ENCODE data around the gene PARD3. TPM values are rescaled to one million over a fixed set of nuclear protein-coding genes. Genes with fewer than 3 reads are reported as not detected.

Gene PARD3
- total and polyA plus RNA-seq, 2 donors (not counting 3 experiments of a cell fraction or from before 2014, with no cell fraction given): 7.3 to 24.1 TPM

DNA sequence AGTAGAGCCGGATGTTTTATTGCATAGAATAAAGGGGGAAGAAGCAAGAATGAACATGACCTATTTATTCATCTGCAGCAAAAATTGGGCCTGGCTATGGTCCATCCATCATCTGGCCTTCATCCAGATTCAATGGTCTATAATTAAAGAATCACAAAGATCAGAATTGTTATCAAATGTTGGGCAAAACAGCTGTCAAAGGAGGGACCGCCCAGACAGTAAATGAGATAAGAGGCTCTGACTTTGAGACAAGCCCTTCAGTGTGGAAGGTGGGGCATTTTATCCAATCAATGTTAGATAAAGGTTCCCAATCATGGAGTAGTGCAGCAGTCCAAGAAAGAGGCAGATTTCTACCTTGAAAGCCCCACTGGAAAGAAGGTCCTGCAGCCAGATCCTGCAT is 153.5 kb downstream of the PARD3 start:
- Histone ChIP-seq H3K9me3 (replicated peaks; ENCODE audit: control insufficient read depth, insufficient read depth, low read length) (no peaks in the 10 kb centered on the region), H3K4me1 (ENCODE audit: control insufficient read depth, extremely low read depth, insufficient read depth, low read length) (no peaks in the 10 kb centered on the region), H4K20me1 (replicated peaks; ENCODE audit: control insufficient read depth, extremely low read depth, insufficient read depth, low read length) (no peaks in the 10 kb centered on the region), H3K9ac (replicated peaks; ENCODE audit: extremely low read depth, insufficient read depth, low read length) (no peak overlapping the region), H3K4me3 (replicated peaks in 1 of 3; ENCODE audit: insufficient read depth in 1 of 3, low read depth in 1 of 3, low read length in 3 of 3) (no peak overlapping the region), H3K4me2 (ENCODE audit: insufficient read depth, low read length) (no peak overlapping the region), H2AFZ (ENCODE audit: low read depth, low read length) (no peak overlapping the region), H3K9me1 (replicated peaks; ENCODE audit: control insufficient read depth, extremely low read depth, insufficient read depth, low read length) (no peaks in the 10 kb centered on the region), H3K36me3 (ENCODE audit: control insufficient read depth in 2 of 2, extremely low read depth in 1 of 2, insufficient read depth in 2 of 2, low read length in 2 of 2) (no peaks in the 10 kb centered on the region), H3K27ac (ENCODE audit: insufficient read depth, low read depth, low read length) (no peak overlapping the region), H3K79me2 (ENCODE audit: control insufficient read depth, insufficient read depth, low read length) (no peaks in the 10 kb centered on the region), H3K27me3 (ENCODE audit: control insufficient read depth in 2 of 2, insufficient read depth in 2 of 2, low read length in 2 of 2) (no peaks in the 10 kb centered on the region)
- BruUV-seq (replicated peaks): no TSS peak
- FAIRE-seq (no peak), DNase-seq (ENCODE audit: low read depth, low spot score) (no peak)
- dilution Hi-C loops (cut with MboI; ENCODE audit: extremely low pct_ligation_motif_present, low sequenced_read_pairs) (no loop called here), intact Hi-C loops (cut with micrococcal nuclease) (loop anchor here (10.0 kb wide), 1 partner anchor 293 kb away; no protein-coding TSS in a partner anchor)
- TF ChIP-seq POLR2AphosphoS5 (IDR thresholded peaks at IDR 0.05; ENCODE audit: insufficient read depth, low read depth, low read length) (no peak), FOS (IDR thresholded peaks at IDR 0.05; ENCODE audit: borderline replicate concordance, insufficient read depth, low read length) (no peak), MAX (IDR thresholded peaks at IDR 0.05; ENCODE audit: insufficient read depth, insufficient read length) (no peak), CTCF (IDR thresholded peaks at IDR 0.05; ENCODE audit: extremely low read depth in 1 of 2, insufficient read depth in 1 of 2, low read depth in 1 of 2, low read length in 2 of 2) (no peak), EZH2 (IDR thresholded peaks at IDR 0.05; ENCODE audit: borderline replicate concordance, low read depth, low read length, severe bottlenecking) (no peak), POLR2A (IDR thresholded peaks at IDR 0.05; ENCODE audit: low read depth, low read length) (no peak), MYC (IDR thresholded peaks at IDR 0.05; ENCODE audit: low read depth, low read length) (no peak), JUN (IDR thresholded peaks at IDR 0.05; ENCODE audit: borderline replicate concordance, insufficient read depth, insufficient read length, low read depth) (no peak), GATA2 (IDR thresholded peaks at IDR 0.05; ENCODE audit: insufficient read depth, insufficient read length, low read depth, low read length) (no peak)
- ChIA-PET POLR2A (no interaction called here), CTCF (no interaction called here)
